Lung (tissue), 12 donors: ENCODE results near the gene RTBDN. TPM values are rescaled to one million over a fixed set of nuclear protein-coding genes. Genes with fewer than 3 reads are reported as not detected.

Experiments
- ATAC-seq: fragments of 200-7000 bp; cut with Tn5 transposase; one replicate; pipeline ENCODE4 v1.9.1; 2020; ENCODE audit warnings: moderate number of reproducible peaks; ENCODE audit not compliant: insufficient read depth, low FRiP score
- DNase-seq, 3 donors: peaks; one replicate each; pipeline ENCODE4 v3.0.0-alpha.2; 2013 to 2017
- H3K27ac ChIP-seq, 2 donors: one replicate each; pipeline ENCODE4 v1.5.1; 2013; ENCODE audit warnings: mild to moderate bottlenecking in 2 of 2, moderate library complexity in 2 of 2, control low read depth in 1 of 2, inconsistent platforms in 1 of 2, low read depth in 1 of 2, low read length in 1 of 2
- H3K27me3 ChIP-seq, 3 donors: one replicate each; pipeline ENCODE4 v1.5.1; 2013; ENCODE audit warnings: low read length in 2 of 3; ENCODE audit not compliant: control insufficient read depth in 3 of 3, insufficient read depth in 3 of 3
- H3K36me3 ChIP-seq, 4 donors: one replicate each; pipeline ENCODE4 v1.5.1; 2013; ENCODE audit warnings: low read length in 4 of 4, mild to moderate bottlenecking in 1 of 4, moderate library complexity in 1 of 4; ENCODE audit not compliant: control insufficient read depth in 4 of 4, insufficient read depth in 4 of 4
- H3K4me1 ChIP-seq, 5 donors: one replicate each; pipeline ENCODE4 v1.5.1; 2013; ENCODE audit warnings: low read length in 5 of 5, mild to moderate bottlenecking in 2 of 5, moderate library complexity in 1 of 5; ENCODE audit not compliant: control insufficient read depth in 5 of 5, insufficient read depth in 5 of 5
- H3K4me3 ChIP-seq: one replicate; pipeline ENCODE4 v1.5.1; 2013; ENCODE audit warnings: mild to moderate bottlenecking, control low read depth, moderate library complexity
- H3K9ac ChIP-seq, 2 donors: one replicate each; pipeline ENCODE4 v1.5.1; 2013; ENCODE audit warnings: low read length in 2 of 2, control low read depth in 1 of 2; ENCODE audit not compliant: insufficient read depth in 1 of 2
- H3K9me3 ChIP-seq, 4 donors: one replicate each; pipeline ENCODE4 v1.5.1; 2013; ENCODE audit warnings: low read length in 3 of 4, mild to moderate bottlenecking in 1 of 4, moderate library complexity in 1 of 4; ENCODE audit not compliant: control insufficient read depth in 4 of 4, insufficient read depth in 3 of 4
- CTCF ChIP-seq: IDR thresholded peaks from 2 replicates; pipeline ENCODE4 v1.5.1; 2012; ENCODE audit warnings: mild to moderate bottlenecking; ENCODE audit errors: control extremely low read depth, extremely low read depth
- WGBS, 2 donors: extraction: QIAGEN DNeasy Blood & Tissue Kit; methylation state at CpG; one replicate each; pipeline ENCODE4 v1.1.7; 2013; 5-methylcytosine and 5-hydroxymethylcytosine counted together
- polyA plus RNA-seq, 2 donors: library from polyadenylated mRNA; stranded (reverse); fragments of 200-250 nt; gene quantifications; one replicate each; pipeline ENCODE4 v1.2.1, GENCODE V29; 2013
- total RNA-seq, 2 donors: library from RNA; depleted of rRNA in 1 of 2; stranded (reverse); fragments of >200 nt in 1 of 2; gene quantifications; one replicate each; pipeline ENCODE4 v1.2.1, GENCODE V29; 2014 to 2021
- donor health status: control.
- donor health status: control.
- donor health status: Bipolar disorder and iron deficiency.
- donor health status: healthy.
- donor health status: DM: yes; HTN: yes; CAD: no.

The RTBDN gene
- total and polyA plus RNA-seq, 4 donors: not detected

GRCh38 chr19:12836529-12836863, 2.1 kb upstream of the RTBDN start:
- H3K9me3 ChIP-seq: peaks cover 0 to 4% (median 0%) of the 10 kb centered on the region in 4 donors
- 5 to 9% methylated on average over 6 of the region's 6 CpGs for WGBS, 2 donors

GRCh38 chr19:12834976-12835757, 788 bp upstream of the RTBDN start:
- no peaks in the 10 kb centered on the region for H3K36me3 ChIP-seq
- no peak overlapping the region for H3K4me3 ChIP-seq
- peaks cover 0 to 11% (median 0%) of the 10 kb centered on the region in 5 donors for H3K4me1 ChIP-seq
- peaks cover 0 to 69% (median 66%) of the 10 kb centered on the region in 3 donors for H3K27me3 ChIP-seq
- peaks cover 0 to 4% (median 0%) of the 10 kb centered on the region in 4 donors for H3K9me3 ChIP-seq
- H3K27ac ChIP-seq: no peak overlapping the region
- no peak overlapping the region for H3K9ac ChIP-seq
- 6 to 11% methylated on average over 39 of the region's 39 CpGs for WGBS, 2 donors
- DNase-seq: peak in 1 of 3 donors; percentile 14
- no peak for TF ChIP-seq CTCF
- no peak for ATAC-seq

More at GRCh38 chr19:12836529-12836863, 2.1 kb upstream of the RTBDN start:
- Histone ChIP-seq H3K4me1 (peaks cover 0 to 13% (median 0%) of the 10 kb centered on the region in 5 donors), H3K36me3 (no peaks in the 10 kb centered on the region), H3K4me3 (no peak overlapping the region), H3K27ac (no peak overlapping the region), H3K27me3 (peaks cover 0 to 75% (median 66%) of the 10 kb centered on the region in 3 donors), H3K9ac (no peak overlapping the region)
- no peak for ATAC-seq
- no peak for DNase-seq
- no peak for TF ChIP-seq CTCF

- WGBS, 2 donors: 2% methylated on average over 55 to 81 of the region's 87 CpGs
- peaks cover 0 to 11% (median 0%) of the 10 kb centered on the region in 5 donors for H3K4me1 ChIP-seq
- peaks cover 0 to 61% (median 57%) of the 10 kb centered on the region in 3 donors for H3K27me3 ChIP-seq
Observed at GRCh38 chr19:12833738-12834565, 427 bp downstream of the RTBDN start.

More at GRCh38 chr19:12833738-12834565, 427 bp downstream of the RTBDN start:
- ATAC-seq (no peak), DNase-seq (peak in 1 of 3 donors; percentile 13)
- no peak for TF ChIP-seq CTCF
- H3K27ac ChIP-seq: no peak overlapping the region
- H3K9ac ChIP-seq: no peak overlapping the region
- H3K9me3 ChIP-seq: peaks cover 0 to 4% (median 0%) of the 10 kb centered on the region in 4 donors
- no peaks in the 10 kb centered on the region for H3K36me3 ChIP-seq
- H3K4me3 ChIP-seq: peak overlapping the region; percentile 16
